ENCODE results near the gene EIF2B5.

GRCh38 chr3:184117636-184118035, 17.5 kb upstream of the EIF2B5 start:
- TF ChIP-seq YY1 (IDR thresholded peaks at IDR 0.05; ENCODE audit: insufficient read depth, insufficient read length) = no peak
- no peak for TF ChIP-seq ZNF274 (IDR thresholded peaks at IDR 0.05; ENCODE audit: low read depth, low read length)
- no peak for TF ChIP-seq SUZ12 (IDR thresholded peaks at IDR 0.05; ENCODE audit: extremely low read depth, insufficient read depth, insufficient read length)

Measured in NT2/D1 (cell line).